H1 (cell line): ENCODE results near the gene RAP1B. TPM values are rescaled to one million over a fixed set of nuclear protein-coding genes. Genes with fewer than 3 reads are reported as not detected.

Source experiments
- CTCF ChIA-PET: fragments of 300-600 bp; sonication (Branson Sonifier 250); formaldehyde crosslinking; loops from one replicate; lab custom pipeline; 2021; ENCODE audit not compliant: partially characterized antibody; lab: Charles Lee
- POLR2A ChIA-PET: fragments of 300-600 bp; sonication (Branson Sonifier 250); formaldehyde crosslinking; loops from one replicate; lab custom pipeline; 2021; ENCODE audit warnings: inconsistent platforms; ENCODE audit not compliant: partially characterized antibody; lab: Charles Lee
- DNase-seq, 2 experiments: peaks; one replicate each; pipeline versions ENCODE4 v3.0.0 to v3.0.0-alpha.2; 2010 to 2022; ENCODE audit warnings: low spot score in 2 of 2, low read depth in 1 of 2, mixed read lengths in 1 of 2
- FAIRE-seq: peaks from 2 replicates; lab custom pipeline; 2011; peaks lifted over from hg19 to GRCh38; lab: Jason Lieb, UNC
- H2AFZ ChIP-seq: 2 replicates; pipeline ENCODE4 v1.8.1; 2012; ENCODE audit warnings: low read length, inconsistent platforms
- H2AK5ac ChIP-seq: 2 replicates; pipeline ENCODE4 v1.6.1; 2013; ENCODE audit warnings: low read depth, low read length
- H2BK120ac ChIP-seq: replicated peaks from 2 replicates; pipeline ENCODE3; 2013; ENCODE audit warnings: low read depth, low read length, inconsistent platforms
- H2BK12ac ChIP-seq: 2 replicates; pipeline ENCODE4 v1.6.1; 2013; ENCODE audit warnings: low read depth, low read length
- H2BK15ac ChIP-seq: 2 replicates; pipeline ENCODE4 v1.6.1; 2013; ENCODE audit warnings: low read length
- H2BK20ac ChIP-seq: 2 replicates; pipeline ENCODE4 v1.6.1; 2013; ENCODE audit warnings: low read length
- H2BK5ac ChIP-seq: 2 replicates; pipeline ENCODE4 v1.6.1; 2013; ENCODE audit warnings: low read depth, low read length
- H3K14ac ChIP-seq: 2 replicates; pipeline ENCODE4 v1.6.1; 2013; ENCODE audit warnings: inconsistent platforms; ENCODE audit not compliant: insufficient read length
- H3K18ac ChIP-seq: 2 replicates; pipeline ENCODE4 v1.6.1; 2013; ENCODE audit warnings: low read length; ENCODE audit errors: extremely low read depth
- H3K23ac ChIP-seq: 2 replicates; pipeline ENCODE4 v1.6.1; 2013; ENCODE audit warnings: inconsistent platforms; ENCODE audit not compliant: insufficient read length
- H3K23me2 ChIP-seq: 2 replicates; pipeline ENCODE4 v1.6.1; 2013; ENCODE audit warnings: low read depth, low read length
- H3K27ac ChIP-seq: 2 replicates; pipeline ENCODE4 v1.6.1; 2011; ENCODE audit warnings: low read depth, low read length, inconsistent platforms
- H3K27me3 ChIP-seq, 4 experiments: replicated peaks in 1 of 4; 1 replicate in 1 of 4; 2 replicates in 3 of 4; pipeline versions ENCODE4 v1.6.1 to v1.8.1; 2011 to 2013; ENCODE audit warnings: low read length in 3 of 4, mild to moderate bottlenecking in 3 of 4, inconsistent platforms in 2 of 4, mixed read lengths in 2 of 4, moderate library complexity in 1 of 4; ENCODE audit not compliant: control insufficient read depth in 3 of 4, insufficient read depth in 3 of 4; ENCODE audit errors: extremely low read depth in 1 of 4
- H3K36me3 ChIP-seq, 4 experiments: 2 replicates each; pipeline versions ENCODE4 v1.6.1 to v1.8.1; 2011 to 2013; ENCODE audit warnings: mild to moderate bottlenecking in 4 of 4, low read length in 3 of 4, moderate library complexity in 2 of 4, control low read depth in 1 of 4, inconsistent platforms in 1 of 4; ENCODE audit not compliant: insufficient read depth in 4 of 4, control insufficient read depth in 2 of 4
- H3K4ac ChIP-seq: replicated peaks from 2 replicates; pipeline ENCODE3; 2013; ENCODE audit warnings: low read length, low read depth, mixed read lengths, inconsistent platforms; ENCODE audit not compliant: insufficient read length
- H3K4me1 ChIP-seq, 4 experiments: replicated peaks in 1 of 4; 1 replicate in 1 of 4; 2 replicates in 3 of 4; pipeline versions ENCODE4 v1.6.1 to v1.8.1; 2011 to 2013; ENCODE audit warnings: low read length in 3 of 4, inconsistent platforms in 2 of 4, mixed read lengths in 1 of 4; ENCODE audit not compliant: insufficient read depth in 4 of 4, control insufficient read depth in 3 of 4
- H3K4me2 ChIP-seq, 2 experiments: 2 replicates each; pipeline versions ENCODE4 v1.6.1 to v1.8.1; 2011 to 2013; ENCODE audit warnings: low read depth in 2 of 2, low read length in 2 of 2, control low read depth in 1 of 2, inconsistent platforms in 1 of 2, mild to moderate bottlenecking in 1 of 2; ENCODE audit not compliant: insufficient read depth in 1 of 2
- H3K4me3 ChIP-seq, 4 experiments: fragments of 200-600, 300-600 bp in 1 of 4; sonication (generic), shearing (Covaris generic), sonication (Bioruptor Twin) in 1 of 4; 2 replicates each; pipeline versions ENCODE4 v1.5.1 to v1.8.1; 2011 to 2016; ENCODE audit warnings: low read length in 4 of 4, low read depth in 3 of 4, control low read depth in 2 of 4, inconsistent platforms in 2 of 4, mild to moderate bottlenecking in 2 of 4, mixed read lengths in 1 of 4, moderate library complexity in 1 of 4; ENCODE audit not compliant: insufficient read depth in 2 of 4; ENCODE audit errors: extremely low read depth in 1 of 4
- H3K56ac ChIP-seq: replicated peaks from 2 replicates; pipeline ENCODE3; 2013; ENCODE audit warnings: low read depth, mild to moderate bottlenecking, mixed read lengths, low read length, inconsistent platforms; ENCODE audit not compliant: insufficient read length
- H3K79me1 ChIP-seq: 2 replicates; pipeline ENCODE4 v1.6.1; 2013; ENCODE audit warnings: low read depth, low read length, control low read depth
- H3K79me2 ChIP-seq, 2 experiments: 2 replicates each; pipeline versions ENCODE4 v1.6.1 to v1.8.1; 2012 to 2013; ENCODE audit warnings: low read length in 2 of 2, mild to moderate bottlenecking in 2 of 2, inconsistent platforms in 1 of 2; ENCODE audit not compliant: insufficient read depth in 2 of 2, control insufficient read depth in 1 of 2
- H3K9ac ChIP-seq, 4 experiments: replicated peaks in 1 of 4; 1 replicate in 1 of 4; 2 replicates in 3 of 4; pipeline versions ENCODE4 v1.6.1 to v1.8.1; 2011 to 2013; ENCODE audit warnings: low read depth in 3 of 4, low read length in 3 of 4, control low read depth in 2 of 4, mild to moderate bottlenecking in 2 of 4, moderate library complexity in 2 of 4, inconsistent platforms in 1 of 4; ENCODE audit errors: extremely low read depth in 1 of 4
- H3K9me3 ChIP-seq, 2 experiments: 2 replicates each; pipeline versions ENCODE4 v1.6.1 to v1.8.1; 2012 to 2013; ENCODE audit warnings: mild to moderate bottlenecking in 2 of 2, moderate library complexity in 2 of 2, control low read depth in 1 of 2, inconsistent platforms in 1 of 2, low read depth in 1 of 2, low read length in 1 of 2, mixed read lengths in 1 of 2; ENCODE audit not compliant: insufficient read depth in 2 of 2
- H4K20me1 ChIP-seq, 2 experiments: replicated peaks in 1 of 2; 2 replicates each; pipeline versions ENCODE3 to v1.8.1; 2011 to 2013; ENCODE audit warnings: inconsistent platforms in 2 of 2, low read length in 2 of 2, mild to moderate bottlenecking in 1 of 2; ENCODE audit not compliant: insufficient read depth in 2 of 2, control insufficient read depth in 1 of 2
- H4K5ac ChIP-seq: 2 replicates; pipeline ENCODE4 v1.6.1; 2013; ENCODE audit warnings: low read length, low read depth, mixed read lengths, inconsistent platforms; ENCODE audit not compliant: insufficient read length
- H4K8ac ChIP-seq: 2 replicates; pipeline ENCODE4 v1.8.0; 2013; ENCODE audit warnings: mild to moderate bottlenecking, moderate library complexity, low read length, inconsistent platforms; ENCODE audit not compliant: insufficient read depth; ENCODE audit errors: extremely low read depth
- H4K91ac ChIP-seq: replicated peaks from 2 replicates; pipeline ENCODE3; 2013; ENCODE audit warnings: low read length, mixed read lengths, inconsistent platforms; ENCODE audit not compliant: insufficient read length
- WGBS, 2 experiments: shearing (Covaris generic) in 1 of 2; methylation state at CpG; one replicate each; pipeline versions ENCODE4 v1.1.6 to v1.1.7; 2013 to 2015; ENCODE audit warnings: low lambda C conversion rate in 2 of 2, mixed read lengths in 2 of 2, inconsistent platforms in 1 of 2, low coverage in 1 of 2, missing lambda C conversion rate in 1 of 2; ENCODE audit not compliant: insufficient replicate concordance in 2 of 2, insufficient coverage in 1 of 2, insufficient read length in 1 of 2; ENCODE audit errors: extremely low coverage in 1 of 2, missing lambda C conversion rate in 1 of 2; 5-methylcytosine and 5-hydroxymethylcytosine counted together
- polyA plus RNA-seq, 7 experiments: library from polyadenylated mRNA; depleted of rRNA in 3 of 7; stranded (reverse) in 5 of 7; unstranded in 2 of 7; fragments of >200 nt in 5 of 7; fragments of 200-250 nt in 2 of 7; gene quantifications; 1 replicate in 5 of 7; 2 replicates in 1 of 7; 4 replicates in 1 of 7; pipeline versions ENCODE4 v1.2.1 to v1.2.3, GENCODE V29; 2011 to 2013; ENCODE audit warnings: missing spikeins in 2 of 7, mixed read lengths in 2 of 7
- total RNA-seq: library from RNA; stranded (reverse); fragmentation: NEBNext Ultra II Directional; extraction: Animal tissue kit (Norgen Biotek cat#: 25700); gene quantifications from 2 replicates; pipeline ENCODE4 v1.2.1, GENCODE V29; 2021

The RAP1B gene
- total and polyA plus RNA-seq, 2 of the 8 experiments (the other 6 are each of a cell fraction or from before 2014, with no cell fraction given): 61.4 to 112 TPM

- CTCF ChIA-PET: interaction anchor here (1.0 to 1.4 kb wide), 2 partner anchors 11 to 30 kb away, joined by 3 to 4 read pairs; no protein-coding TSS in a partner anchor
- Histone ChIP-seq H3K79me1 (no peaks in the 10 kb centered on the region), H2BK12ac (no peak overlapping the region)
Measured at GRCh38 chr12:68595241-68595640, 15.5 kb upstream of the RAP1B start.

More at GRCh38 chr12:68595241-68595640, 15.5 kb upstream of the RAP1B start:
- no peak for FAIRE-seq
- Histone ChIP-seq H3K23me2 (no peaks in the 10 kb centered on the region), H3K27me3 (no peaks in the 10 kb centered on the region; a peak in 1 of 7 replicates), H3K14ac (no peak overlapping the region), H3K4ac (no peak overlapping the region), H3K4me3 (no peak overlapping the region), H4K20me1 (no peaks in the 10 kb centered on the region), H2AFZ (no peak overlapping the region), H3K23ac (no peak overlapping the region), H2BK20ac (no peak overlapping the region), H3K4me2 (no peak overlapping the region), H4K8ac (no peak overlapping the region), H2BK5ac (no peak overlapping the region), H3K27ac (no peak overlapping the region), H2BK120ac (no peak overlapping the region), H3K36me3 (no peaks in the 10 kb centered on the region; a peak in 1 of 8 replicates), H4K91ac (no peak overlapping the region), H3K79me2 (no peaks in the 10 kb centered on the region), H3K4me1 (no peaks in the 10 kb centered on the region), H3K18ac (no peak overlapping the region), H2BK15ac (no peak overlapping the region), H3K9ac (no peak overlapping the region), H2AK5ac (no peak overlapping the region), H3K56ac (no peak overlapping the region), H4K5ac (no peak overlapping the region), H3K9me3 (peaks cover under 1 to 4% of the 10 kb centered on the region in 2 experiments; a peak in 3 of 4 replicates)
- 89% methylated on average over 4 of the region's 4 CpGs; no CpG with 5 or more reads in 1 of the 2 experiments for WGBS, 2 experiments
- no peak for DNase-seq
- POLR2A ChIA-PET: no interaction called here
